ENCODE data around the gene PKMYT1.

PKMYT1 gene

GRCh38 chr16:3014971-3015370 lies 34.7 kb upstream of the PKMYT1 start:
- POLR2A ChIA-PET, result no interaction called here
- CTCF ChIA-PET, result no interaction called here
- TF ChIP-seq HDGF (IDR thresholded peaks at IDR 0.05; ENCODE audit: borderline replicate concordance) (no peak), SP1 (IDR thresholded peaks at IDR 0.05) (no peak)
- DNase-seq (ENCODE audit: extremely low spot score), result no peak

GRCh38 chr16:3013998-3014690 lies 33.9 kb upstream of the PKMYT1 start:
- ChIA-PET CTCF (interaction anchor here (0.8 kb wide), 1 partner anchor 17 kb away, joined by 3 read pairs; no protein-coding TSS in a partner anchor), POLR2A (interaction anchor here (0.7 kb wide), 1 partner anchor 31 kb away, joined by 3 read pairs; no protein-coding TSS in a partner anchor)
- no peak for DNase-seq (ENCODE audit: extremely low spot score)
- TF ChIP-seq FOXK2 (IDR thresholded peaks at IDR 0.05), result no peak
- no peak for TF ChIP-seq ELF4 (IDR thresholded peaks at IDR 0.05)
- TF ChIP-seq SUZ12 (IDR thresholded peaks at IDR 0.05), result no peak
- no peak for TF ChIP-seq CTBP1 (IDR thresholded peaks at IDR 0.05; ENCODE audit: borderline replicate concordance)
- no peak for TF ChIP-seq L3MBTL2 (conservative IDR thresholded peaks at IDR 0.05)
- no peak for TF ChIP-seq LEF1 (IDR thresholded peaks at IDR 0.05; ENCODE audit: borderline replicate concordance)
- TF ChIP-seq SP1 (IDR thresholded peaks at IDR 0.05), result no peak
- TF ChIP-seq ZNF384 (IDR thresholded peaks at IDR 0.05), result no peak
- TF ChIP-seq ARNT (IDR thresholded peaks at IDR 0.05), result no peak
- TF ChIP-seq TARDBP (IDR thresholded peaks at IDR 0.05), result no peak
- no peak for TF ChIP-seq BHLHE40 (IDR thresholded peaks at IDR 0.05; ENCODE audit: borderline replicate concordance)
- TF ChIP-seq PKNOX1 (IDR thresholded peaks at IDR 0.05), result no peak
- no peak for TF ChIP-seq FOXM1 (IDR thresholded peaks at IDR 0.05; ENCODE audit: borderline replicate concordance)
- TF ChIP-seq HDGF (IDR thresholded peaks at IDR 0.05; ENCODE audit: borderline replicate concordance), result no peak
- no peak for TF ChIP-seq FOXA1 (IDR thresholded peaks at IDR 0.05)

GRCh38 chr16:3013491-3013951 lies 33.3 kb upstream of the PKMYT1 start:
- no peak for DNase-seq (ENCODE audit: extremely low spot score)
- no peak for TF ChIP-seq ELF4 (IDR thresholded peaks at IDR 0.05)
- no peak for TF ChIP-seq TARDBP (IDR thresholded peaks at IDR 0.05)
- TF ChIP-seq LEF1 (IDR thresholded peaks at IDR 0.05; ENCODE audit: borderline replicate concordance), result no peak
- TF ChIP-seq SP1 (IDR thresholded peaks at IDR 0.05), result no peak
- no peak for TF ChIP-seq FOXK2 (IDR thresholded peaks at IDR 0.05)
- no peak for TF ChIP-seq SUZ12 (IDR thresholded peaks at IDR 0.05)
- TF ChIP-seq FOXA1 (IDR thresholded peaks at IDR 0.05), result no peak
- no peak for TF ChIP-seq BHLHE40 (IDR thresholded peaks at IDR 0.05; ENCODE audit: borderline replicate concordance)
- TF ChIP-seq PKNOX1 (IDR thresholded peaks at IDR 0.05), result no peak
- TF ChIP-seq FOXM1 (IDR thresholded peaks at IDR 0.05; ENCODE audit: borderline replicate concordance), result no peak
- no peak for TF ChIP-seq ZNF384 (IDR thresholded peaks at IDR 0.05)
- TF ChIP-seq CTBP1 (IDR thresholded peaks at IDR 0.05; ENCODE audit: borderline replicate concordance), result no peak
- TF ChIP-seq HDGF (IDR thresholded peaks at IDR 0.05; ENCODE audit: borderline replicate concordance), result no peak
- CTCF ChIA-PET, result interaction anchor here (0.8 kb wide), 1 partner anchor 18 kb away, joined by 3 read pairs; no protein-coding TSS in a partner anchor
- POLR2A ChIA-PET, result interaction anchor here (0.7 kb wide), 1 partner anchor 31 kb away, joined by 3 read pairs; no protein-coding TSS in a partner anchor

GRCh38 chr16:3012828-3013420 lies 32.7 kb upstream of the PKMYT1 start, which contains the start of gene CLDN9:
CLDN9 (plus strand) TSS chr16:3012923; CDS start chr16:3013363, 440 bp downstream.
- POLR2A ChIA-PET, result interaction anchor here (1.2 to 4.3 kb wide), 2 partner anchors 9 to 26 kb away, joined by 3 to 44 read pairs; partner anchors contain the start of genes HCFC1R1, THOC6 and TNFRSF12A
- TF ChIP-seq HDGF (IDR thresholded peaks at IDR 0.05; ENCODE audit: borderline replicate concordance), result no peak
- CTCF ChIA-PET, result interaction anchor here (0.9 kb wide), 1 partner anchor 15 kb away, joined by 3 read pairs; no protein-coding TSS in a partner anchor
- DNase-seq (ENCODE audit: extremely low spot score), result no peak

- ChIA-PET POLR2A (interaction anchor here (1.0 to 4.3 kb wide), 4 partner anchors 10 to 32 kb away, joined by 3 to 44 read pairs (median 4); partner anchors contain the start of genes HCFC1R1, PKMYT1, THOC6 and TNFRSF12A), CTCF (interaction anchor here (0.9 kb wide), 1 partner anchor 16 kb away, joined by 3 read pairs; no protein-coding TSS in a partner anchor)
- no peak for DNase-seq (ENCODE audit: extremely low spot score)
These were observed 32.0 kb upstream of the PKMYT1 start for GRCh38 chr16:3012246-3012645.

More at GRCh38 chr16:3012246-3012645, 32.0 kb upstream of the PKMYT1 start:
- TF ChIP-seq ARNT (IDR thresholded peaks at IDR 0.05), result no peak
- no peak for TF ChIP-seq TARDBP (IDR thresholded peaks at IDR 0.05)
- TF ChIP-seq CTBP1 (IDR thresholded peaks at IDR 0.05; ENCODE audit: borderline replicate concordance), result no peak
- TF ChIP-seq HDGF (IDR thresholded peaks at IDR 0.05; ENCODE audit: borderline replicate concordance), result no peak
- TF ChIP-seq SP1 (IDR thresholded peaks at IDR 0.05), result no peak
- TF ChIP-seq ZNF384 (IDR thresholded peaks at IDR 0.05), result no peak
- no peak for TF ChIP-seq LEF1 (IDR thresholded peaks at IDR 0.05; ENCODE audit: borderline replicate concordance)
- no peak for TF ChIP-seq ELF4 (IDR thresholded peaks at IDR 0.05)
- no peak for TF ChIP-seq NFRKB (IDR thresholded peaks at IDR 0.05)
- no peak for TF ChIP-seq FOXA1 (IDR thresholded peaks at IDR 0.05)
- no peak for TF ChIP-seq PKNOX1 (IDR thresholded peaks at IDR 0.05)
- TF ChIP-seq L3MBTL2 (conservative IDR thresholded peaks at IDR 0.05), result no peak

Data from HEK293T (cell line).